Mesenchymal stem cell (in vitro differentiated cells and primary cell): Measurements from ENCODE around the gene CCDC169.
A peak's percentile ranks its signal among the peaks of the same experiment; 100 is the strongest.
"Not testable (repeated sequence)": the region's sequence is repeated elsewhere in the genome, so short reads cannot be mapped to it uniquely, and the experiment has no call there.

Experiments used
- DNase-seq: peaks from one replicate; pipeline ENCODE4 v3.0.0-alpha.2; 2013
- H2AFZ ChIP-seq: one replicate; pipeline ENCODE4 v1.6.1; 2013; ENCODE audit warnings: low read depth, mild to moderate bottlenecking, control low read depth, inconsistent platforms, low read length, moderate library complexity
- H2AK5ac ChIP-seq: 2 replicates; pipeline ENCODE4 v1.6.1; 2013; ENCODE audit warnings: low read length, moderate library complexity, mild to moderate bottlenecking, inconsistent platforms; ENCODE audit not compliant: severe bottlenecking
- H2BK120ac ChIP-seq: one replicate; pipeline ENCODE4 v1.6.1; 2013; ENCODE audit warnings: low read depth, mild to moderate bottlenecking, inconsistent platforms, low read length, moderate library complexity
- H2BK12ac ChIP-seq, 2 experiments: one replicate each; pipeline ENCODE4 v1.6.1; 2013; ENCODE audit warnings: inconsistent platforms in 2 of 2, low read length in 2 of 2, mild to moderate bottlenecking in 2 of 2, moderate library complexity in 2 of 2, control low read depth in 1 of 2
- H2BK15ac ChIP-seq: one replicate; pipeline ENCODE4 v1.6.1; 2013; ENCODE audit warnings: mild to moderate bottlenecking, low read depth, inconsistent platforms; ENCODE audit not compliant: poor library complexity, severe bottlenecking
- H2BK5ac ChIP-seq: 2 replicates; pipeline ENCODE4 v1.6.1; 2013; ENCODE audit warnings: low read depth, mild to moderate bottlenecking, low read length, control low read depth, inconsistent platforms; ENCODE audit not compliant: poor library complexity, severe bottlenecking
- H3K14ac ChIP-seq, 2 experiments: one replicate each; pipeline ENCODE4 v1.6.1; 2013; ENCODE audit warnings: inconsistent platforms in 2 of 2, low read length in 2 of 2, control low read depth in 1 of 2, mild to moderate bottlenecking in 1 of 2, moderate library complexity in 1 of 2
- H3K18ac ChIP-seq, 2 experiments: one replicate each; pipeline ENCODE4 v1.6.1; 2013; ENCODE audit warnings: inconsistent platforms in 2 of 2, low read length in 2 of 2, control low read depth in 1 of 2, low read depth in 1 of 2, mild to moderate bottlenecking in 1 of 2
- H3K23ac ChIP-seq, 2 experiments: one replicate each; pipeline ENCODE4 v1.6.1; 2013; ENCODE audit warnings: inconsistent platforms in 2 of 2, low read length in 2 of 2, mild to moderate bottlenecking in 2 of 2, moderate library complexity in 2 of 2, control low read depth in 1 of 2
- H3K27ac ChIP-seq: 2 replicates; pipeline ENCODE4 v1.5.1; 2013; ENCODE audit warnings: mild to moderate bottlenecking, moderate library complexity, low read length, control low read depth, inconsistent platforms; ENCODE audit not compliant: poor library complexity, severe bottlenecking
- H3K27me3 ChIP-seq, 2 experiments: 2 replicates each; pipeline versions ENCODE4 v1.6.1 to v1.7.0; 2013; ENCODE audit warnings: low read length in 2 of 2, mild to moderate bottlenecking in 2 of 2, moderate library complexity in 2 of 2, control low read depth in 1 of 2, inconsistent platforms in 1 of 2; ENCODE audit not compliant: control insufficient read depth in 1 of 2, insufficient read depth in 1 of 2
- H3K36me3 ChIP-seq, 2 experiments: 2 replicates each; pipeline versions ENCODE4 v1.6.1 to v1.7.0; 2013; ENCODE audit warnings: low read length in 2 of 2, control low read depth in 1 of 2, inconsistent platforms in 1 of 2, low read depth in 1 of 2, mild to moderate bottlenecking in 1 of 2; ENCODE audit not compliant: insufficient read depth in 2 of 2, control insufficient read depth in 1 of 2
- H3K4ac ChIP-seq, 2 experiments: one replicate each; pipeline ENCODE4 v1.6.1; 2013; ENCODE audit warnings: inconsistent platforms in 2 of 2, low read length in 2 of 2, mild to moderate bottlenecking in 2 of 2, moderate library complexity in 2 of 2, control low read depth in 1 of 2, low read depth in 1 of 2
- H3K4me1 ChIP-seq: 2 replicates; pipeline ENCODE4 v1.6.1; 2013; ENCODE audit warnings: low read depth, low read length, control low read depth; ENCODE audit not compliant: control insufficient read depth, insufficient read depth
- H3K4me2 ChIP-seq: 2 replicates; pipeline ENCODE4 v1.6.1; 2013; ENCODE audit warnings: low read length, mild to moderate bottlenecking, inconsistent platforms; ENCODE audit not compliant: poor library complexity, severe bottlenecking
- H3K4me3 ChIP-seq, 2 experiments: 2 replicates each; pipeline versions ENCODE4 v1.5.1 to v1.7.0; 2013; ENCODE audit warnings: low read length in 2 of 2, mild to moderate bottlenecking in 2 of 2, control low read depth in 1 of 2, low read depth in 1 of 2; ENCODE audit not compliant: insufficient read depth in 1 of 2
- H3K79me1 ChIP-seq: replicated peaks from 2 replicates; pipeline ENCODE4 v1.6.1; 2013; ENCODE audit warnings: mild to moderate bottlenecking, control low read depth, low read length, inconsistent platforms; ENCODE audit not compliant: poor library complexity, severe bottlenecking
- H3K9ac ChIP-seq: 2 replicates; pipeline ENCODE4 v1.7.0; 2013; ENCODE audit warnings: mild to moderate bottlenecking, low read length, moderate library complexity
- H3K9me3 ChIP-seq: 2 replicates; pipeline ENCODE4 v1.7.0; 2013; ENCODE audit warnings: mild to moderate bottlenecking, low read length; ENCODE audit not compliant: control insufficient read depth
- H4K8ac ChIP-seq: one replicate; pipeline ENCODE4 v1.6.1; 2013; ENCODE audit warnings: inconsistent platforms, mild to moderate bottlenecking, low read length, moderate library complexity
- H4K91ac ChIP-seq: one replicate; pipeline ENCODE4 v1.6.1; 2013; ENCODE audit warnings: mild to moderate bottlenecking, low read length, inconsistent platforms
- WGBS: methylation state at CpG from one replicate; pipeline ENCODE4 v1.1.7; 2013; ENCODE audit warnings: mixed read lengths; 5-methylcytosine and 5-hydroxymethylcytosine counted together

The CCDC169 gene

GRCh38 chr13:36325912-36326311 lies 28.3 kb upstream of the CCDC169 start:
- Histone ChIP-seq H3K4me3 (no peak overlapping the region), H3K9me3 (no peaks in the 10 kb centered on the region), H3K4ac (no peak overlapping the region), H3K4me1 (peaks cover 1% of the 10 kb centered on the region), H2AK5ac (no peak overlapping the region), H2BK5ac (no peak overlapping the region), H3K36me3 (peaks cover 18 to 90% of the 10 kb centered on the region in 2 experiments), H4K8ac (no peak overlapping the region), H4K91ac (no peak overlapping the region), H2BK120ac (no peak overlapping the region), H3K79me1 (peaks cover 22% of the 10 kb centered on the region), H3K27me3 (no peaks in the 10 kb centered on the region), H2BK15ac (no peak overlapping the region), H3K14ac (no peak overlapping the region), H3K4me2 (no peak overlapping the region), H2AFZ (no peak overlapping the region), H3K27ac (no peak overlapping the region), H3K9ac (no peak overlapping the region), H2BK12ac (no peak overlapping the region), H3K18ac (no peak overlapping the region), H3K23ac (no peak overlapping the region)
- no CpG with 5 or more reads among the region's 1 CpG for WGBS
- no peak for DNase-seq

- H2BK15ac ChIP-seq = not testable (repeated sequence)
These were observed 27.3 kb upstream of the CCDC169 start for GRCh38 chr13:36324881-36325280.

GRCh38 chr13:36323951-36324566 lies 26.4 kb upstream of the CCDC169 start:
- Histone ChIP-seq H3K9ac (no peak overlapping the region), H3K18ac (peak overlapping the region in 1 of 2 experiments; percentile 21), H2BK5ac (no peak overlapping the region), H2BK12ac (no peak overlapping the region), H3K79me1 (peaks cover 20% of the 10 kb centered on the region), H3K36me3 (peaks cover 18 to 71% of the 10 kb centered on the region in 2 experiments), H3K4me1 (peaks cover 1% of the 10 kb centered on the region), H2BK120ac (no peak overlapping the region), H2AFZ (no peak overlapping the region), H3K4me3 (no peak overlapping the region), H2AK5ac (no peak overlapping the region), H3K4me2 (no peak overlapping the region), H4K8ac (no peak overlapping the region), H3K9me3 (no peaks in the 10 kb centered on the region), H2BK15ac (no peak overlapping the region), H3K14ac (no peak overlapping the region), H3K27ac (peak overlapping the region; percentile 61), H3K4ac (no peak overlapping the region), H3K27me3 (no peaks in the 10 kb centered on the region), H3K23ac (no peak overlapping the region), H4K91ac (no peak overlapping the region)
- peak; percentile 92 for DNase-seq
- 73% methylated on average over 1 of the region's 1 CpG for WGBS

More at GRCh38 chr13:36324881-36325280, 27.3 kb upstream of the CCDC169 start:
- H3K27me3 ChIP-seq, H2BK120ac ChIP-seq, H3K4me1 ChIP-seq, H3K9me3 ChIP-seq, H3K14ac ChIP-seq, H2BK12ac ChIP-seq, H3K23ac ChIP-seq, H3K27ac ChIP-seq, H3K4me3 ChIP-seq, H4K91ac ChIP-seq, H3K4ac ChIP-seq, H3K18ac ChIP-seq, H3K9ac ChIP-seq, H2BK5ac ChIP-seq, H2AFZ ChIP-seq, H4K8ac ChIP-seq, H3K4me2 ChIP-seq, DNase-seq, H2AK5ac ChIP-seq: not testable (repeated sequence)
- Histone ChIP-seq H3K36me3 (peaks cover 18 to 79% of the 10 kb centered on the region in 2 experiments), H3K79me1 (peaks cover 20% of the 10 kb centered on the region)
- 68% methylated on average over 5 of the region's 5 CpGs for WGBS

GRCh38 chr13:36323408-36323807 lies 25.8 kb upstream of the CCDC169 start:
- Histone ChIP-seq H3K79me1 (peaks cover 20% of the 10 kb centered on the region), H3K4me3 (no peak overlapping the region), H2AK5ac (no peak overlapping the region), H3K18ac (no peak overlapping the region), H3K9me3 (no peaks in the 10 kb centered on the region), H3K36me3 (peaks cover 15 to 65% of the 10 kb centered on the region in 2 experiments), H2BK12ac (no peak overlapping the region), H3K4ac (no peak overlapping the region), H2BK5ac (no peak overlapping the region), H3K14ac (no peak overlapping the region), H3K9ac (no peak overlapping the region), H3K4me2 (no peak overlapping the region), H2BK15ac (no peak overlapping the region), H3K27me3 (no peaks in the 10 kb centered on the region), H4K91ac (no peak overlapping the region), H2BK120ac (no peak overlapping the region), H2AFZ (no peak overlapping the region), H3K27ac (no peak overlapping the region), H3K23ac (no peak overlapping the region), H3K4me1 (peaks cover 1% of the 10 kb centered on the region), H4K8ac (no peak overlapping the region)
- DNase-seq = no peak
- 100% methylated on average over 1 of the region's 3 CpGs for WGBS
